Pulmonary artery endothelial cell (primary cell): ENCODE results near the gene CMC2. TPM values are rescaled to one million over a fixed set of nuclear protein-coding genes. Genes with fewer than 3 reads are reported as not detected.

Experiments
- DNase-seq: peaks from one replicate; pipeline ENCODE4 v3.0.0-alpha.2; 2011; ENCODE audit warnings: low read depth, low spot score
- total RNA-seq: library from RNA; depleted of rRNA; stranded (reverse); fragments of >200 nt; gene quantifications from 2 replicates; pipeline ENCODE4 v1.2.3, GENCODE V29; 2014

CMC2 gene
- 50.1 and 67.4 TPM in 2 replicates for total RNA-seq

DNA sequence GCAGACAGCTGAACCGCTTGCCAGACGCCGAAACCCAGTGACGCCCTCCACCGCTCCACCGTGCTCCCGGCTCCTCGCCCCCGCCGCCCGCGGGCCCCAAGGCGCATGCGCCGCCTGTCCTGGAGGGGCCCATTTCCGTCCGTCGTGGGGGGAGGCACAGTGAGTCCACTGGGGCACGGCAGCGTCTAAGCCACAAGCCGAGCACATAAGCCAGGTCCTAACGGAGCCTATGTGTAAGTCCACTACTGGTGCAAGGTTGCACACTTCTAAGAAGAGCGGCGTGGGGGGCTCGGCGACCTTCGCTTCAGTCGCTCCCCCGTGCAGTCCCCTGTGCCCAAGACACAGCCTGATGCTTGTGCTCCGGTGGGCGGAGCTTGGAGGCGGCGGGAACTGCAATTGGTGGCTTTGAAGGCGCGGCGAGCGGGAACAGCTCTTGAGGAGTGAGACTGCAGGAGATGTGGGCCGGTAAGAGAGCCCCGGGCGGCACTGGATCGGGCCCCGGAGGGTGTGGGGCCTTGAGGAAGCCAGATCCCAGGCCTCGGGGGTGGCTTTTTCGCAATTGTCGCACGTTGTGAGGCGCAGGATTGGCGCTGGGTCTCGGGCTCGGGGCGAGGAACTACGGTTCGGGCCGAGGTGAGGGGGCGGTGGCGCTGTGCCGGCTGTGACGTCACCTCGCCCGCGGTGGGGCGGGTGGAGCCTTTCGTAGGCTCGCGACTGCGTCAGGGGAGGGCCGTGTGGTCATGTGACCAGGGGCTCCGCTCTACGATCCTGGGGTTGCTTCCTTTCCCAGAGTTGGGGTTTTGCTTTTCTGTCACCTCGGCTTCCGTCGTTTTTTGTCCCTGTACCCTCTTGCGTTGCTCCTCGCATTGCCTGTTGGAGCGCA lies at the start of gene CMC2, which contains the start of gene CENPN:
Gene CMC2, minus strand, starts transcription at position 73 of the 883 bp plus-strand sequence. CDS start 9,491 bp downstream, outside the sequence.
Gene CENPN, plus strand, starts transcription at position 402 of the 883 bp plus-strand sequence. CDS start 4,726 bp downstream, outside the sequence.
- peak; percentile 96 for DNase-seq

DNA sequence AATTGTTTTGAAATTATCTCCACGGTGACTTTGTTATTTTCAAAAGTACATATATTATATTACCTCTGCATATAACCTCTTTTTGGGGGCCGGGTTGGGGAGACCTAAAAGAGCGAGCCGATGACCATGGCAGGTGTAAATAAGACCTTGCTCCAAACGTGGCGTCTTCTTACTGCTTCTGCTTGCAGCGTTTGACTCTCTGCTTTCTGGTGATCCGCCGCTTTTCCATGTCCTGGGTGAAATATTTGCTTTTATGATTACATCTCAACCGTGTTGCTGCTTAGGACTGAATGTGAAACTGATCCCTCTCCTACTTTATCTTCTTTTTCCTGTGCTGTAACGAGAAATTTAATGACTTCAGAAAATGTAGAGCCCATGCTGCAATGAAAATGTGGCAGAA lies 47.1 kb upstream of the CMC2 start:
- no peak for DNase-seq

GRCh38 chr16:81042821-81043220 lies 36.1 kb upstream of the CMC2 start:
- no peak for DNase-seq

DNA sequence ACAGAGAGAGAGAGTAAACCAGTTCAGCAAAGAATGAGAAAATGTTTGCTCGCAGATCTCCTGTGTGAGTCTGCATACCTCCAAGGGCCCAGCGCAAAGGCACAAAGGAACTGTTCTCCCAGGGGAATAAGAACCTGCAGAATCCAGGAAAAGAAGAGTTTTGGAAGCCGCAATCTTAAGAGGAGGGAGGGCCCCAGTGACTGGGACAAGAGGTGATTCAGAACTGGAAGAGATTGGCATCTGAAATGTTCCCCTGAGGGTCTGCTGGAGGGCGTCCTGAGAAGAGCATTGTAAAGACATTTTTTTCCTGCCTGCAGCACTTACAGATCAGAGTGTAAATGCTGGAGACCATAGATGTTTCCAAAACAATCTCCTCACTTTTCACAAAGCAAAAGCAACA lies 35.0 kb upstream of the CMC2 start:
- DNase-seq: no peak

GRCh38 chr16:81040842-81041241 lies 34.2 kb upstream of the CMC2 start:
- DNase-seq: no peak

DNA sequence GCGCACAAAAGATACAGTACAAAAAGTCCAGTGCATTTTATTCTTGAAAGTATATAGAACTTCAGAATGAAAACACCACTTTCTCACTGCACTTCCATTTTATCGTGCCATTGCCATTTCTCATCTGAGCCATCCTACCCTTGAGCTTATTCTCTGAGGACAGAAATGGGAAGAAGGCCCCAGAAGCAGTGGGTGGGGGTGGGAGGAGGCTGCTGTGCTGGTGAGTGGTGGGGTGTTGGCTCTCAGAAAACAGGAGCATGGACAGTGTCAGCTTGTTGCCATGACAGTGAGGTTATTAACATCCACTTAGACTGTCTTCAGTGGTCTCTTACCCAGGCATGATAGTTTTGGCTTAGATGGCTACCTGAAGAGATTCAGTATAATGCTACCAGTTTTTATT lies 33.4 kb upstream of the CMC2 start:
- no peak for DNase-seq

DNA sequence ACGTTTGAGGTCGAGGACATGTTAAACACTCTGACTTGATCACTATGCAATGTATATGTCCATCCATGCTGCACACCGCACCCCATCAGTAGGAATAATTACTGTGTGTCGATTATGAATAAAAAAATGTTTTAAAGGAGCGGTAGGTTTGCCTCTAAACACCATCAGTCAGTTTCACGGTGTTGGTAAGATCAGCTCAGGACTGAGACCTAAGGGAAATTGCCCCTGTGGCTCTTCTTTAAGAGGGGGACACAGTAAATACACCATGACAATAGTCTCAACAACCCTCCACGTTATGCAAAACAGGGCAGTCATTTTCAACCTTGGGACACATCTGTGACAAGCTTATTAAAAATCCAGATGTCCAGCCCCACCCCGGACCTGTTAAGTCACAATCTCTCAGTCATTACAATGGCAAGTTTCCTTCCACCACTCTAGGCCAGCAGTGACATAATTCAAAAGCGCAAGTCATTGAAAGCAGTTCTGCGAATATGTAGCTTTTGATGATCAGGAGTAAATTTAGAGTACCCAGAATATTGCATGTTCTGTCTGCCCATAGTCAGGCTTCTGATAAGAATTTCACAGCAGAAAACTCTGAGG lies 30.2 kb upstream of the CMC2 start:
- no peak for DNase-seq

DNA sequence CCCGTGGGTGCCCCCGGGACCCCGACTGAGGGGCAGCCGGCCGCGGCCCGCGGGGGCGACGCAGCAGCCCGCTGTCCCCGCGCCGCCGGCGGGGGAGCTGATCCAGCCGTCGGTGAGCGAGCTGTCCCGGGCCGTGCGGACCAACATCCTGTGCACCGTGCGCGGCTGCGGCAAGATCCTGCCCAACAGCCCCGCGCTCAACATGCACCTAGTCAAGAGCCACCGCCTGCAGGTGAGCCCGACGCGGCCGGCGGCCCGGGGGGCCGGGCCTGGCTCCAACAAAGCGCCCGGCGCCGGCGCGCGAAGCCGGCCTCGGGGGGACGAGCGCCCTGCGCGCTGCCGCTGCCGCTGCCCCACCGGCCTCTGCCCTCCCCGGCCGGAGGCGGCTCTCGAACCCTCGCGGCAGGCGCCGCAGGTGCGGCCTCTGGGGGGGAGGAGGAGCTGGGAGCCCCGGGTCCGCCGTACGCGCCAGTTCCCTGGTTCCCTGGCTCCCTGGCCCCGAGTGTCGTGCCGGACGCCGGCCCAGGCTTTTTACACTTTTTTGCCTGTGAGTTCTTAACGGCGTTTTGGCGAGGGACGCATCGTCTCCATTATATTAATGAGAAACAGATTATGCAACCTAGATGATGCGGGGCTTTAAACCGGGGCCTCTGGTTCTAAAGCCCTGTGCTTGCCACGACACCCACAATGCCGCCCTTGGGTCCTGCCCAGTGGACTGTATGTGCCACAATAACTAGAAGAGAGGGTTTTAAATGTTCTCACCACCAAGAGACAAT lies 29.5 kb upstream of the CMC2 start:
- DNase-seq: no peak

GRCh38 chr16:81035398-81035974 lies 28.8 kb upstream of the CMC2 start, which contains the start of gene ATMIN:
Gene ATMIN (plus strand): TSS chr16:81035842. CDS start chr16:81035871, 29 bp downstream.
- peak; percentile 29 for DNase-seq

DNA sequence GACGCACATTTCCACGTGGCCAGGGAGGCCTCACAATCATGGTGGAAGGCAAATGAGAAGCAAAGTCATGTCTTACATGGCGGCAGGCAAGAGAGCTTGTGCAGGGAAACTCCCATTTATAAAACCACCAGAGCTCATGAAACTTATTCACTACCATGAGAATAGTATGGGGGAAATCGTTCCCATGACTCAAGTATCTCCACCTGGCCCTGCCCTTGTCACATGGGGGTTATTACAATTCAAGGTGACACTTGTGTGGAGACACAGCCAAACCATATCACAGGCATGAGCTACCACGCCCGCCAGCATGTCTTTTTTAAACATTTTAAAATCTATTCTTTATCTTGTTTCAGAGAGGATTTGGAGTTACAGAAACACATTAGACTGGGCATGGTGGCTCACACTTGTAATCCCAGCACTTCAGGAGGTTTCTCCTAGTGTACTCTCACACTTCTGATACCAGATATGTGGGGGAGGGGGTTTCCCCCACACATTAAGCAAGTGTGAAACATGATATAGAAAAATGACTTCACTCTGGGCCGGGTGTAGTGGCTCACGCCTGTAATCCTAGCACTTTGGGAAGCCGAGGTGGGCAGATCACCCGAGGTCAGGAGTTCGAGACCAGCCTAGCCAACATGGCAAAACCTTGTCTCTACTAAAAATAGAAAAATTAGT lies 23.4 kb upstream of the CMC2 start:
- DNase-seq: no peak

- no peak for DNase-seq
Observed at GRCh38 chr16:81026429-81026828, 19.7 kb upstream of the CMC2 start.

DNA sequence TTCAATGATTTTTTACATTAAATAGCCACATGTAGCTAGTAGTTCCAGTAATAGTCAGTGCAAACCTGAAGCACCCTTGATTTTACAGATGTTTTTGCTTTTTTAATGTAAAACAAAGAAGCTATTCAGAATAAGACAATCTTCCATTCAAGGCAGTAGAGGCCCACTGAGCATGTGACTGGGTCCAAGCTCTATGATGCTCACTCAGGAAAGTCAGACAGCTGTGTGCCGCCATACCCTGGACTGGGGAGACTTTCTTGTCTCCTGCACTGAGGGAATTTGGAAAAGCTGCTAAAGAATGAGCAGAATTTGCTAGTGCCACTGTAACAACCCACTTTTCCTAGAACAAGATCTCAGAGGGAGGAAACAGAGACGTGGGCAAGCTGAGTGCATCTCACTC lies 11.8 kb upstream of the CMC2 start:
- no peak for DNase-seq

DNA sequence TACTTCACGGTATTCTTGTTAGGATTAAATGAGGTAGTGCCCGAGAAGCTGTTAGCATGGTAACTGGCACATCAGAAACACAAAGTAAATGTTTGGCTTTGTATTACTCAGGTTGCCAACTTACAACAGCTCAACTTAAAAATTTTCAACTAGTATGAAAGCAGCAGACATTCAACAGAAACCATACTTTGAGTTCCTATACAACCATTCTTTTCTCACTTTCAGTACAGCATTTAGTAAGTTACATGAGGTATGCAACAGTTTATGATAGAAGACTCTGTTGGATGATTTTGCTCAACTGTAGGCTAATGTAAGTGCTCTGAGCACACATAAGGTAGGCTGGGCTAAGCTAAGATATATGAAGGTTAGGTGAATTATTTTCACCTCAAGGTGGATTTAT lies 8.0 kb upstream of the CMC2 start:
- DNase-seq: no peak

DNA sequence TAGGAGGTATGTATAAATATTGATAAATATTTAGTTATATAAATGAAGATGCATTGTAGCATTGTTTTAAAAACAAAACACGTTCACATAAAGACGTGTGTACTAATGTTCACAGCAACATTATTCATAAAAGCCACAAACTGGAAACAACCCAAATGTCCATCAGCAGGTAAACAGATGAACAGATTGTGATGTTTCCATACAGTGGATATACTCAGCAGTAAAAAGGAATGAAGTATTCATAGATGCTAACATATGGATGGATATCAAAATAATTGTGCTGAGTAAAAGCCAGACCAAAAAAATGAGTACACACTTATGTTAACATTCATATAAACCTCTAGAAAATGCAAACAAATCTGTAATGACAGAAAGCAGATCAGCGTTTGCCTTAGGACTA lies 6.3 kb upstream of the CMC2 start:
- DNase-seq: no peak

DNA sequence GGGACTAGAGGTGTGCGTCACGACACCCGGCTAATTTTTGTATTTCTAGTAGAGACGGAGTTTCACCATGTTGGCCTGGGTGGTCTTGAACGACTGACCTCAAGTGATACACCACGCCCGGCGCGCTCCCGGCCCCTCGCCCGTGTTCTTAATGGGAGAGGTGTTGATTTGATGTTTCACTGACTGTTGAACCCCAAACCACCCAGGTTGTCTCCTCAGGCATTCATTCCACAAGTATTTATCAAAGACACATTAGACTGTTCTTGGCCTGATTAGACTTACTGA lies 1.8 kb upstream of the CMC2 start:
- no peak for DNase-seq

- no peak for DNase-seq
Observed at GRCh38 chr16:81006211-81006812, 373 bp downstream of the CMC2 start.

GRCh38 chr16:81005610-81006161 lies 999 bp downstream of the CMC2 start:
- no peak for DNase-seq

- DNase-seq: no peak
Observed at GRCh38 chr16:81004646-81005353, 1.9 kb downstream of the CMC2 start.

- no peak for DNase-seq
Observed at GRCh38 chr16:81003610-81004460, 2.9 kb downstream of the CMC2 start.
